Parathyroid adenoma (tissue), 2 donors: ENCODE results near the gene CASP8.

Experiments used
- H2AFZ ChIP-seq: fragments of 300-600 bp; sonication (generic); one replicate; pipeline ENCODE4 v1.7.0; 2017; ENCODE audit warnings: antibody characterized with exemption, mild to moderate bottlenecking
- H3K27ac ChIP-seq: fragments of 300-600 bp; sonication (generic); one replicate; pipeline ENCODE4 v1.7.0; 2017
- H3K27me3 ChIP-seq: fragments of 300-600 bp; sonication (generic); one replicate; pipeline ENCODE4 v1.7.0; 2017; ENCODE audit warnings: low read length; ENCODE audit not compliant: control insufficient read depth, insufficient read depth
- H3K36me3 ChIP-seq: fragments of 300-600 bp; sonication (generic); one replicate; pipeline ENCODE4 v1.7.0; 2017; ENCODE audit warnings: low read length; ENCODE audit not compliant: control insufficient read depth, insufficient read depth
- H3K4me1 ChIP-seq: fragments of 300-600 bp; sonication (generic); one replicate; pipeline ENCODE4 v1.7.0; 2017; ENCODE audit warnings: control low read depth
- H3K4me2 ChIP-seq: fragments of 300-600 bp; sonication (generic); one replicate; pipeline ENCODE4 v1.7.0; 2017; ENCODE audit warnings: low read length
- H3K4me3 ChIP-seq: fragments of 300-600 bp; sonication (generic); one replicate; pipeline ENCODE4 v1.7.0; 2017; ENCODE audit warnings: low read depth, low read length
- H3K79me2 ChIP-seq: fragments of 300-600 bp; sonication (generic); one replicate; pipeline ENCODE4 v1.7.0; 2017; ENCODE audit warnings: control low read depth
- H3K9ac ChIP-seq: fragments of 300-600 bp; sonication (generic); one replicate; pipeline ENCODE4 v1.7.0; 2017; ENCODE audit warnings: mild to moderate bottlenecking
- H3K9me3 ChIP-seq: fragments of 300-600 bp; sonication (generic); one replicate; pipeline ENCODE4 v1.7.0; 2017; ENCODE audit warnings: low read length; ENCODE audit not compliant: control insufficient read depth
- CTCF ChIP-seq: fragments of 300-600 bp; sonication (generic); IDR thresholded peaks from one replicate; pipeline ENCODE4 v1.7.0; 2017; ENCODE audit warnings: antibody characterized with exemption, mild to moderate bottlenecking
- donor health status: primary hyperparathyroidism.

Gene CASP8

GRCh38 chr2:201307876-201308275 lies 47.5 kb downstream of the CASP8 start:
- Histone ChIP-seq H3K4me1 (no peaks in the 10 kb centered on the region), H3K9ac (no peak overlapping the region), H3K36me3 (no peaks in the 10 kb centered on the region), H3K4me3 (no peak overlapping the region), H3K27ac (no peak overlapping the region), H3K4me2 (no peak overlapping the region), H2AFZ (no peak overlapping the region), H3K79me2 (no peaks in the 10 kb centered on the region), H3K9me3 (no peaks in the 10 kb centered on the region), H3K27me3 (no peaks in the 10 kb centered on the region)
- no peak for TF ChIP-seq CTCF

- Histone ChIP-seq H3K27ac (no peak overlapping the region), H3K79me2 (no peaks in the 10 kb centered on the region), H3K4me3 (no peak overlapping the region), H3K27me3 (no peaks in the 10 kb centered on the region), H3K9ac (no peak overlapping the region), H3K36me3 (no peaks in the 10 kb centered on the region), H3K4me1 (no peaks in the 10 kb centered on the region), H3K4me2 (no peak overlapping the region), H2AFZ (no peak overlapping the region), H3K9me3 (no peaks in the 10 kb centered on the region)
- TF ChIP-seq CTCF: no peak
Measured at GRCh38 chr2:201308914-201309313, 48.6 kb downstream of the CASP8 start.

GRCh38 chr2:201313362-201313761 lies 53.0 kb downstream of the CASP8 start:
- Histone ChIP-seq H3K27me3 (no peaks in the 10 kb centered on the region), H3K4me1 (no peaks in the 10 kb centered on the region), H3K4me2 (no peak overlapping the region), H3K4me3 (no peak overlapping the region), H3K79me2 (no peaks in the 10 kb centered on the region), H3K27ac (no peak overlapping the region), H3K9ac (no peak overlapping the region), H2AFZ (no peak overlapping the region), H3K9me3 (no peaks in the 10 kb centered on the region), H3K36me3 (no peaks in the 10 kb centered on the region)
- no peak for TF ChIP-seq CTCF

GRCh38 chr2:201319511-201319910 lies 59.2 kb downstream of the CASP8 start:
- Histone ChIP-seq H3K9ac (no peak overlapping the region), H2AFZ (no peak overlapping the region), H3K4me2 (no peak overlapping the region), H3K27me3 (no peaks in the 10 kb centered on the region), H3K4me3 (no peak overlapping the region), H3K4me1 (no peaks in the 10 kb centered on the region), H3K79me2 (no peaks in the 10 kb centered on the region), H3K9me3 (no peaks in the 10 kb centered on the region), H3K36me3 (peaks cover 3% of the 10 kb centered on the region), H3K27ac (no peak overlapping the region)
- no peak for TF ChIP-seq CTCF

GRCh38 chr2:201320257-201320656 lies 59.9 kb downstream of the CASP8 start:
- Histone ChIP-seq H3K9ac (no peak overlapping the region), H3K9me3 (no peaks in the 10 kb centered on the region), H3K4me1 (no peaks in the 10 kb centered on the region), H2AFZ (no peak overlapping the region), H3K27ac (no peak overlapping the region), H3K4me3 (no peak overlapping the region), H3K27me3 (no peaks in the 10 kb centered on the region), H3K4me2 (no peak overlapping the region), H3K36me3 (peaks cover 3% of the 10 kb centered on the region), H3K79me2 (no peaks in the 10 kb centered on the region)
- no peak for TF ChIP-seq CTCF
